ENCODE measurements around the gene PHLDB3.
A peak's percentile ranks its signal among the peaks of the same experiment; 100 is the strongest.
"Not testable (repeated sequence)": the region's sequence is repeated elsewhere in the genome, so short reads cannot be mapped to it uniquely, and the experiment has no call there.

Gene PHLDB3

DNA sequence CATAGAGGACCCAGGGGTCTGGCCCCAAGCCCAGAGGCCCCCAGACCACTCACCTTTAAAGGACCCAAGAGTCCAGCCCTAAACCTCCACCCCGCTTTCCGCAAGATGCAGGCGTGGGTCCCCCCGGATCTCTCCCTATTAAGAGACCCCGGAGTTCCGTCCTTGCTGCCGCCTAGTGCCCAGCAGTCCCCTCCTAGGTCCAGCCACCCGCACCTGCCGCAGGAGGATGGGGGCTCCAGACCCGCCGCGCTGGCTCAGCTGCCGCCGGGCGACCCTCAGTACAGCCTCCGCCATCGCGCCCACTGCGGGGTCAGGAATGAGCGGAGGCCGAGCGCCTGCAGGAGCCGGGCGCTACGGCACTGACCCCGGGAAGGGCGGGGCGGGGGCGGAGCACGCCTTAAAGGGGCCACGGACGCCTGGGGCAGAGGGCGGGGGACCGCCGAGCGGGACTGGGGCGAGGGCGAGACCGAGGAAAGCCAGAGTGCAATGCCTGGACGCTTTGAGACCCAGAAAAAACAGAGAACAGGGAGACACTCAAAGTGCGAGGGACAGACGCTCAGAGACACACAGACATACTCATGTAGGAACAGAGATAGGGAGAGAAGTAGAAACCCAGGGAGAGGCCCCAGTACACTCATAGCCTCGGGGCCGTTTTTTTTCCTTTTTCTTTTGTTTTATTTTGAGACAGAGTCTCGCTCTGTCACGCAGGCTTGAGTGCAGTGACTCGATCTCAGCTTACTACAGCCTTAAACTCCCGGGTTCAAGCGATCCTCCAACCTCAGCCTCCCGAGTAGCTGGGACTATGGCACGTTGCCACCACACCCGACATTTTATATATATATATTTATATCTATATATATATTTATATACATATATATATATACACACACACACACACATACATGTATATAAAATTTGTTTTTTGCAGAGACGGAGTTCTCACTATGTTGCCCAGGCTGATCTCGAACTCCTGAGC, 22.6 kb upstream of the PHLDB3 start, which contains the start of gene ETHE1:
TSS of gene ETHE1 (minus strand) at position 318 of the 976 bp plus-strand sequence. CDS start at position 294, 24 bp downstream.
- peak in 2 of 3 experiments; percentile 75 to 76 for DNase-seq

DNA sequence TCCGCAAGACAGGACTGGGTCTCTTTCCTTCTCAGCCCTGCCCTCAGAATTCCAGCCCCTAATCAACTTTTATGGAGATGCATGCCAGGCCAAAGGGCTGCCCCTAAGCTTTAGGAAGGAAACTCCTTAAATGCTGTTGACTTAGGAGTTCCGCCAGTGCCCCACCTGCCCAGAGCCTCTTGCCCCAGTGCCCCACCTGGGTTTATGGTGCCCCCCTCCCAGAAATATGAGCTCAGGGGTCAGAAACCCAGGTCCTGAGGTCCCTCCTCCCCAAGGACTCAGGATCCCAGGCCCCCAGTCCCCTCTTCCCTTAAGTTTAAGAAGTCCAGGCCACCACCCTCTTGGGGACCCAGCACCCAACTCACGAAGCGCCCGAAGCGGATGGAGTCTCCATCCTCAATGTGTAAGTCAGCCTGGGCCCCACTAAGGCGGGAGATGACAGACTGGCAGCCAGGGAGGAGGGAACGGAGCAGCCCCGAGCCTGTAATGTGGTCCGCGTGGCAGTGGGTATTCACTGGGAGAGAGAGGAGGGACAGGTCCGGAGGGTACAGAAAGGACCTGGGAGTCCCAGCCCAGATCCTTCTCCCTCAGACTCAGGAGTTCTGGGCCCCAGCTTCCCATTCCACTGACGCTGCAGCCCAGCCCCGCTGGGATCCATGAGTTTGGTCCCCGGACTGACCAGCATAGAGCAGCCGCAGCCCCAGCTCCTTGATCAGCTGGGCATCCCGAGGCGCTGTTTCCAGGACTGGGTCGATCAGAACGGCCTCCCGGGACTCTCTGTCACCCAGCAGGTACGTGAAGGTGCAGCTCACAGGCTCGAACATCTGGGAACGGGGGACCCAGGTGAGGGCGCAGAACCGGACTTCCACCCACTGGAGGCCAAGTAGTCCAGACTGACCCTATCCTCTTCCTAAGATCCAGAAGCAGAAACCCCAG, 21.6 kb upstream of the PHLDB3 start:
- DNase-seq: no peak

DNA sequence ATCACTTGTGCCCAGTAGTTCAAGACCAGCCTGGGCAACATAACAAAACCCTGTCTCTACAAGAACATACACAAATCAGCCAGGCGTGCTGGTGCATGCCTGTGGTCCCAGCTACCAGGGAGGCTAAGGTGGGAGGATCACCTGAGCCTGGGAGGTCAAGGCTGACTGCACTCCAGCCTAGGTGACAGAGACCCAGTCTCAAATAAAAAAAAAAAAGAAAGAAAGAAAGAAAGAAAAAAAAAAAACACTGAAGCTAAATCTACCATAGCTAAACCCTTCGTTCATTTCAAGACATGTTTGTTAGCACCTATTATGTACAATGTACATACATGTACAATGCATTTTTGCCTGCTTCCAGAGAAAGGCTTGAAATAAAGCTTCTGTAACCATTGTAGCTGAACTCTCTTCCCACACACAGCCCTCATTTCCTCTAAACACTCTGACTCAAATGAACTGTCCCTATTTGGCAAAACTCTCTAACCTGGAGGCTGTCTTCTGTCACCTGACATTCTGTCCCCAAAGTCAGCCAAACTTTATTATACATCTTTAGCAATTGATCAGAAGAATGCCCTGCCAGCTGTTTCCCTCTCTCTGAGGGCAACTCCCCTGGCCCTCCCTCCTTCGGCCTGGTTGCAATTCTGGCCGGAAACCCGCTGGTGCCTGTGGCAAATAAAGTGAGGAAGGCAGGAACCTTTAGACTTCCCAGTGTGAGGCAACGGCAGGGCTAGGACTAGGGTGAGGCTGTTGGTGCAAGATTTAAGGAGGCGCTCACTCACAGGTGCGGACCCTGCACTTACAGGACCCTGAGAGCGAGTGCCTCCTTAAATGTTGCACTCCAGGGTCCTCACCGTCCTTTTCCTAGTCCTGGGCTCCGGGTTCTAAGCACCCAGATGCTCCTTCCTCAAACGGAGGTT, 20.6 kb upstream of the PHLDB3 start:
- DNase-seq: no peak

- DNase-seq: not testable (repeated sequence)
Measured at GRCh38 chr19:43523696-43524095, 19.1 kb upstream of the PHLDB3 start.

DNA sequence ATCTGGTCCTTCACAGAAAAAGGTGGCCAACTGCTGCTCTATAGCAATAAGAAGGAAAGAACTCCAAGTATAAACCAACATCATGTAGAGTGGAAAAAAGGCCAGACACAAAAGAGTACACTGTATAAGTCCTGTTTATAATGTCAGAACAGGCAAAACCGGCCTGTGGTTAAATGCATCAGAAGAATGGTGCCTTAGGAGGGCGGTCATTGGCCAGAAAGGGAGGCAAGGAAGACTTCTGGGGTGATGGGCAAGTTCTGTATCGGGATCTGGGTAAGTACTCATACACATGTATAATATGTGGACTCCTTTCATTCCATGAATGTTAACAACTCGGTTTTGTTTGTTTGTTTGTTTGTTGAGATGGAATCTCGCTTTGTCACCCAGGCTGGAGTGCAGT, 18.4 kb upstream of the PHLDB3 start:
- no peak for DNase-seq

DNA sequence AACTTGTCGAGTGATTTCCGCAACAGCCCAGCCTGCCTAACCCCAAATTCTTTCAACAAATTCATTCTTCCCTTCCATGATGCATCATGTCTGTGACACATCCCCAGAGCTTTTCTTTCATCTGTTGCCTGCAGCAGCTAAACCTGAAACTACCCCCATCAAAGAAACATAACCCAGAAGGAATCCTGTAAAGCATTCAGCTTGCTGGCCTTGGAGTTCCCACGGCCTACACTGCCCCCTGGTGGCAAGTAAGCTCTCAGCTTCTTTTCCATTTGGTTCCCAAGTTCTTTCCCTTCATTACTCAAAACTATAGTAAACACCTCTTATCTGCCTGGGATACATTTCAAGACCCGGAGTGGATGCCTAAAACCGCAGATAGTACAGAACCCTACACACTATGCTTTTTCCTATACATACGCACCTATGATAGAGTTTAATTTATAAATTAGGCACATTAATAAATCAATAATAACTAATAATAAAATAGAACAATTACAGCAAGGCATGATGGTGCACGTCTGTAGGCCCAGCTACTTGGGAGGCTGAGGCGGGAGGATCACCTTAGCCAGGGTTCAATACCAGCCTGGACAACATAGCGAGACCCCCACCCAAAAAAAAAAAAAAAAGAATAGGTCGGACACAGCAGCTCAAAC, 15.0 kb upstream of the PHLDB3 start:
- DNase-seq: peak; percentile 51 to 86 (median 86)

DNA sequence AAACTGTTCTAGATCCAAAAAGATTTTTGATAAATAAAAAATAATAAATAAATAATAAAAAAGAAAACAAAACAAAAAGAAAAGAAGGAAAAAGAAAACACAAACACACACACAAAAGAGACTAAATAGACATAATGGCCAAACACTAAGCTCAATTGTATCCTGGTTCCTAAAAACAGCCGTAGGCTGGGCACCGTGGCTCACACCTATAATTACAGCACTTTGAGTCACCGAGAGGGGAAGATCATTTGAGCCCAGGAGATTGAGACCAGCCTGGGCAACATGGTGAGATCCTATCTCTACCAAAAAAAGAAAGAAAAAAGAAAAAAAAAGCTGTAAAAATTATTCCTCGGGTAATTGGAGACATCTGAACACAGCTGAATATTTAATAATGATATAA, 13.5 kb upstream of the PHLDB3 start:
- peak in 2 of 3 experiments; percentile 18 to 68 for DNase-seq

GRCh38 chr19:43512399-43512798, 7.9 kb upstream of the PHLDB3 start:
- DNase-seq: peak in 2 of 3 experiments; percentile 16 to 35

DNA sequence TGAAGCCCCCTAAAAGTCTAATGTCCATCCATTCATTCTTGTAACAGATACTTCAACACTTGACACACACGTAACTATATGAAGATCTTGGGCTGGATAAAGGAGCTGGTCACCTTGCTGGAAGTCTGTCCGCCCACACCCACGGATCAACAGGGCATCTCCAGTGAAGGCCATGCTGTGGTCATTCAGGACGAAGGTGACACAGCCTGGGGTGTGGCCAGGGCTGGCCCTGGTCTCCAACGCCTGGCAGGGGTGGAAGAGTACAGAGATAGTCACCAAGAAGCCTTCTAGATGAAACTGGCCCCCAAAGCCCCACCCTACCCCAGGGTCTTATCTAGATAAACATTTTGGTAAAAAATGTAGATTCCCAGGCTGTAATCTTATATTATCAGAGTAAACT, 6.8 kb upstream of the PHLDB3 start:
- no peak for DNase-seq

DNA sequence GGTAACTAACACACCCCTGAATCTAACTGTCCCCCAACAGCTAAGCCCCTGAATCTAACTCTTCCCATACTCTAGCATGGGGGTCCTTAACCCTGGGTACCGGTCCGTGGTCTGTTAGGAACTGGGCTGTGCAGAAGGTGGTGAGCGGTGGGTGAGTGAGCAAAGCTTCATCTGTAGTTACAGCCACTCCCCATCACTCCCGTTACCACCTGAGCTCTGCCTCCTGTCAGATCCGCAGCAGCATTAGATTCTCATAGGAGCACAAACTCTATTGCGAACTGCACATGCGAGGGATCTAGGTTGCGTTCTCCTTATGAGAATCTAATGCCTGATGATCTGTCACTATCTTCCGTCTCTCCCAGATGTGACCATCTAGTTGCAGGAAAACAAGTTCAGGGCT, 6.2 kb upstream of the PHLDB3 start:
- no peak for DNase-seq

- no peak for DNase-seq
Measured at GRCh38 chr19:43507880-43508279, 3.3 kb upstream of the PHLDB3 start.

DNA sequence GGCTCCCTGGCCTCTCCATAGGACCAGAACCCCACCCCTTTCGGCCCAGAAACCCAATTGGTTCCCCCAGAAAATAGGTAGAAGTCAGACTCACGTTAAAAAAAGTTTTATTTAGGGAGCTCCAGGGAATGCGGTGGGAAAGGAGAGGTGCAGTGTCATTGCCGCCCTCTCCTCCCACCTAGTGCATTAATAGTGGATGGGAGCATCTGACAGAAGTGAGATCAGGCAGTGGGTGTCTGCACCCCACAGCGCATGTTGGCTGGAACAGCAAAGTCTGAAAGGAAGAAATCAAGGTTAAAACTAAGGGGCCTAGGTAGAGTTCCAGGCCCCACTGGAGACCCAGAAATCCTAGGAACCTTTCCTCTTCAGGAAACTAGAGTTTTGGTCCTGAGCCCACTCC, 2.1 kb upstream of the PHLDB3 start:
- no peak for DNase-seq

DNA sequence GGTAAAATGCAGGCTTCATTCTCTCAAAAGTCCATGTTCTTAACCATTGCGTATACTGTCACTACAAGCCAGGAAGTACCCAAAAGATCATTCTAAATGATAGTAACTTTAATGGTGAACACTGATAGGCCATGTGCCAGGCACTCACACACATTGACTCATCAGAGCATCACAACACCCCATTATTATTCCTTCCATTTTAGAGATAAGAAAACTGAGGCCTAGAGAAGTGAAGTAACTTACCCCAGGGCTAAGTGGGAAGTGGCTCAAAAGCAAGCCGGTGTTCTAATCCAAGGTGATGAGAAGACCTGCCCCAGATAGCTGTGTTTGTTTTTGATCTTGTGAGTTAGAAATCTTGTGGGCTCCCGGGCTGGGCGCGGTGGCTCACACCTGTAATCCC, 1.4 kb upstream of the PHLDB3 start:
- DNase-seq: no peak

GRCh38 chr19:43505186-43505456, 575 bp upstream of the PHLDB3 start:
- no peak for DNase-seq

DNA sequence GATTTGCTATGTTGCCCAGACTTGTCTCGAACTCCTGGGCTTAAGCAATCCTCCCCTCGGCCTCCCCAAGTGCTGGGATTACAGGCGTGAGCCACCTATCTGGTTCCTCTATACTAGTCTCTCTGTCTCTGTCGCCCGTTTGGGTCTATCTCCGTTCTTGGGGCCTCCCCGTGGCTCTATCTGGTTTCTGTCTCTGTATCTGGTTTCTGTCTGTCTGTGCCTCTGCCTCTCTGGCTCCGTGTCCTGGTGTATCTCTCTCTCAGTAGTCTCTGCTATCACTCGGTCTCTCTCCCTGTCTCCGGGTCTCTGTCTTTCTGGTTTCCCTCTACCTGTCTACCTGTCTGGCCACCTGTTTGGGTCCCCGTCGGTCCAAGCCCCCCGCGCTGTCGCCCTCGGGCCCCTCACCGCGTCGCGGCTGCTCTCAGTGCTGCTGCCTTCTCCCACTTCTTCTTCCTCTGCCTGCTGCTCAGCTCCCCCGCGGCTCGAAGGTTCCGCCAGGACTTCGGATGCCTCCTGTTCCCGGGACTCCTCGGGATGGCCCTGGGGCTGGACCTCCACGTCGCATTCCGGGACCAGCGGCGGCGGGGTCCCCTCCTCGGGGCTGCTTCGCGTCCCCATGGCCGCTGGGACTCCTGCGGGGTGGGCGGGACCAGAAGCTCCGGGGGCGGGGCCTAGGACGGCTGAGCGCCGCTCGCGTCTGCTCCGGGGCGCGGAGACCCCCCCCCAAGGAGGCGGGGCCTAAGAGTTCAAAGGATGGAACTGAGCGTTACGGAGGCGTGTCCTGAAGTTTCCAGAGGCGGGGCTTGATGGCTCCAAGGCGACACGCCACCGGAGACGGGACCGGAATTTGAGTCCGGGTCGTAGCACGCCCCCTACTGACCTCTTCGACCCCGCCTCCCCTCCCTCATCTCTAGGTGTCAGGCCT, 783 bp downstream of the PHLDB3 start:
- peak; percentile 20 to 92 (median 88) for DNase-seq

GRCh38 chr19:43502419-43502976, 2.0 kb downstream of the PHLDB3 start:
- DNase-seq: no peak

- no peak for DNase-seq
Measured at GRCh38 chr19:43501661-43502418, 2.7 kb downstream of the PHLDB3 start.

GRCh38 chr19:43499042-43499441, 5.5 kb downstream of the PHLDB3 start:
- no peak for DNase-seq

- no peak for DNase-seq
Measured at GRCh38 chr19:43498233-43498842, 6.2 kb downstream of the PHLDB3 start.

All from NCI-H1417 (cell line).